Measurements from ENCODE around the gene LPP. TPM values are rescaled to one million over a fixed set of nuclear protein-coding genes. Genes with fewer than 3 reads are reported as not detected.
A peak's percentile ranks its signal among the peaks of the same experiment; 100 is the strongest.

Gene LPP
- total RNA-seq, 3 donors from 2014 or later: 262 to 816 (median 325) TPM

- TF ChIP-seq, protein P1, sequence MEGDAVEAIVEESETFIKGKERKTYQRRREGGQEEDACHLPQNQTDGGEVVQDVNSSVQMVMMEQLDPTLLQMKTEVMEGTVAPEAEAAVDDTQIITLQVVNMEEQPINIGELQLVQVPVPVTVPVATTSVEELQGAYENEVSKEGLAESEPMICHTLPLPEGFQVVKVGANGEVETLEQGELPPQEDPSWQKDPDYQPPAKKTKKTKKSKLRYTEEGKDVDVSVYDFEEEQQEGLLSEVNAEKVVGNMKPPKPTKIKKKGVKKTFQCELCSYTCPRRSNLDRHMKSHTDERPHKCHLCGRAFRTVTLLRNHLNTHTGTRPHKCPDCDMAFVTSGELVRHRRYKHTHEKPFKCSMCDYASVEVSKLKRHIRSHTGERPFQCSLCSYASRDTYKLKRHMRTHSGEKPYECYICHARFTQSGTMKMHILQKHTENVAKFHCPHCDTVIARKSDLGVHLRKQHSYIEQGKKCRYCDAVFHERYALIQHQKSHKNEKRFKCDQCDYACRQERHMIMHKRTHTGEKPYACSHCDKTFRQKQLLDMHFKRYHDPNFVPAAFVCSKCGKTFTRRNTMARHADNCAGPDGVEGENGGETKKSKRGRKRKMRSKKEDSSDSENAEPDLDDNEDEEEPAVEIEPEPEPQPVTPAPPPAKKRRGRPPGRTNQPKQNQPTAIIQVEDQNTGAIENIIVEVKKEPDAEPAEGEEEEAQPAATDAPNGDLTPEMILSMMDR (IDR thresholded peaks at IDR 0.05): no peak
- DNase-seq (no peak), ATAC-seq (no peak)
- intact Hi-C loops (cut with DNase I, micrococcal nuclease): no loop called here
- H3K36me3 ChIP-seq (ENCODE audit: low read depth): no peaks in the 10 kb centered on the region
- H3K4me1 ChIP-seq (ENCODE audit: low read depth): peaks cover 51% of the 10 kb centered on the region
- H3K9me3 ChIP-seq: no peaks in the 10 kb centered on the region
- H3K4me3 ChIP-seq: no peak overlapping the region
Measured at GRCh38 chr3:188180114-188180513, 26.2 kb downstream of the LPP start.

DNA sequence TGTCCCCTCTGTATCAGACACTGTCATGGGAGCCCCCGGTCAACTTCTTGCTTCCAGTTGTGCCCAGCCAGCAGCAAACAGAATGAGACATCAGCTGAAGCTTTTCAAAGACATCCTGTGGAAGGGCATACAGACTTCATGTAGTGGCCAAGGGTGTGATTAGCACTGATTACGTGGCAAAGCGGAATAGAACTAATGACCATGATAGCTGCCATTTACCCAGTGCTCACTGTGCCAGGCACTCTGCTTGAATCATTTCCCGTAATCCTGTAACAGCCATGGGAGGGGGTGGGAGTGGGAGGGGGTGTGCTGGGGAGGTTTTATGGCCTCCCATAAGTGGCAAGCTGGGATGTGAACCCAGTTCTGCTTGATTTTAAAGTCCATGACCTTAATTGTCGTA, 29.5 kb downstream of the LPP start:
- no peaks in the 10 kb centered on the region for H3K36me3 ChIP-seq (ENCODE audit: low read depth)
- H3K4me3 ChIP-seq: no peak overlapping the region
- H3K9me3 ChIP-seq: no peaks in the 10 kb centered on the region
- intact Hi-C loops (cut with DNase I, micrococcal nuclease): no loop called here
- peak; percentile 42 for ATAC-seq
- TF ChIP-seq, protein P1 (IDR thresholded peaks at IDR 0.05): no peak
- DNase-seq: no peak
- H3K4me1 ChIP-seq (ENCODE audit: low read depth): peaks cover 45% of the 10 kb centered on the region

DNA sequence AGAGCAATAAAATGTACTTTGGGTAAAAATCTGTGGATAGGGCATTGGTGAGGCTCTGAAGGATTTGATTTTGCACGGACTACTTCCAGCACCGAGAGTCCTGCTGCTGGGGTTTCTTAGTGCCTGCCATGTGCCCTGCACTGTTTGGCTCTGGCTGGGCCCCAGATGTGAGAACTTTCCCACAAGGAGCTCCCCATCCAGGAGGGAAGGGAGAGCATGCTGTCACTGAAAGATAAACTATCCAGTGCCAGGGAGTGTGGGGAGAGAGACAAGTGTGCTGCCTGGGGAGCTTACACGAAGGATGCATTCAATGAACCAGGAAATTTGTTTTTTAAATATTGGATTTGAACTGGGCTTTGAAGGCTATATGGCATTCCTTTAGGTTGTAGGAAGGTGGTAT, 30.2 kb downstream of the LPP start:
- H3K4me3 ChIP-seq: no peak overlapping the region
- H3K36me3 ChIP-seq (ENCODE audit: low read depth): no peaks in the 10 kb centered on the region
- intact Hi-C loops (cut with DNase I, micrococcal nuclease): no loop called here
- no peaks in the 10 kb centered on the region for H3K9me3 ChIP-seq
- TF ChIP-seq, protein P1 (IDR thresholded peaks at IDR 0.05): no peak
- DNase-seq: no peak
- ATAC-seq: no peak
- peaks cover 38% of the 10 kb centered on the region for H3K4me1 ChIP-seq (ENCODE audit: low read depth)

DNA sequence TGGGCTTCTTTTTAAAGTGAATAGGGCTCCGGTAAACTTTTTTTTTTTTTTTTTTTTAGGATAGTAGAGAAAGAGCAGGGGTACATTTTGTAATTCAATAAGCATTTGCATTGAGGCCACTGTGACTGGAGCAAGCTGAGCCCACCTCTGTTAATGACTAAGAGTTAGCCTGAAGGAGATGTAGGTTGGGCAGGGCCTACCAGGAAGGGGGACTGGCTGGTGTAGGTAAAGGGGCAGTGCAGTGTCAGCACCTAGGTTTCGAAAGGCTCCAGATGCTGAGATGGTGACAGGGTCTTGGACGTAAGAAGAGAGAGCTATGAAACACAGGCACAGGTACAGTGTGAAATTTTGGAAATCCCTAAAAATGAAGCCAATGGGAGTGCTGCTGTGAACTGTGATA, 30.7 kb downstream of the LPP start:
- no peak for DNase-seq
- peak; percentile 9 for ATAC-seq

GRCh38 chr3:188185717-188186251, 31.8 kb downstream of the LPP start:
- peak; percentile 84 for ATAC-seq
- Histone ChIP-seq H3K36me3 (ENCODE audit: low read depth) (no peaks in the 10 kb centered on the region), H3K4me1 (ENCODE audit: low read depth) (peaks cover 35% of the 10 kb centered on the region)

More for the DNA sequence above, 30.7 kb downstream of the LPP start:
- H3K4me3 ChIP-seq: no peak overlapping the region
- H3K36me3 ChIP-seq (ENCODE audit: low read depth): no peaks in the 10 kb centered on the region
- H3K9me3 ChIP-seq: no peaks in the 10 kb centered on the region
- H3K4me1 ChIP-seq (ENCODE audit: low read depth): peaks cover 35% of the 10 kb centered on the region
- TF ChIP-seq, protein P1 (IDR thresholded peaks at IDR 0.05): no peak
- intact Hi-C loops (cut with DNase I, micrococcal nuclease): no loop called here

More at GRCh38 chr3:188185717-188186251, 31.8 kb downstream of the LPP start:
- Histone ChIP-seq H3K9me3 (no peaks in the 10 kb centered on the region), H3K4me3 (no peak overlapping the region)
- DNase-seq: peak in 2 of 3 donors; percentile 46 to 58
- TF ChIP-seq, protein P1 (IDR thresholded peaks at IDR 0.05): no peak
- intact Hi-C loops (cut with DNase I, micrococcal nuclease): no loop called here
